AG09309 (cell line): ENCODE results near the gene AHSP.
"Not testable (repeated sequence)": the region's sequence is repeated elsewhere in the genome, so short reads cannot be mapped to it uniquely, and the experiment has no call there.

ENCODE experiments used
- DNase-seq: peaks from one replicate; pipeline ENCODE4 v3.0.0-alpha.2; 2010; ENCODE audit warnings: low read depth
- H3K4me3 ChIP-seq: 2 replicates; pipeline ENCODE4 v1.5.1; 2011; ENCODE audit warnings: mild to moderate bottlenecking, low read depth, low read length, moderate library complexity; ENCODE audit not compliant: control insufficient read depth
- TF ChIP-seq, protein P1 (sequence below): IDR thresholded peaks from 2 replicates; pipeline ENCODE4 v1.5.1; 2011; ENCODE audit warnings: mild to moderate bottlenecking, low read depth, low read length, inconsistent platforms; ENCODE audit not compliant: insufficient read depth, control insufficient read depth; ENCODE audit errors: missing control alignments

The AHSP gene

DNA sequence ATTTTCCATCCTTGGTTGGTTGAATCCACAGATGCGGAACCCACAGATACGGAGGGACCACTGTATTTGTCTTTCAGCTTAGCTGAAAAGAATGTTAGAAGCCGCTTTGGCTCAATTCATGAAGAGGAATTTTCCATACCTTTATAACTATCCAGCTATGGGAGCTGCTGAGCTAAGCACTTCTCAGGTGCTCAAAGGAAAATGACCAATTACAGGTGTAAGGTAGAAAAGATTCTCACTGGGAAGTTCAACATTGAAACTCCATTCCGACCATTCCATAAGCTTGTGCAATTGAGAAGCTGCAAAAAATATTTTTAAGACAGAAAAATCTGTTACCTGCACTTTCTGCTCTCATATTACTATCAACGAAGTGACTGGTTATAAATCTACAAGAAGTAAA lies 2.7 kb downstream of the AHSP start:
- H3K4me3 ChIP-seq = no peak overlapping the region

DNA sequence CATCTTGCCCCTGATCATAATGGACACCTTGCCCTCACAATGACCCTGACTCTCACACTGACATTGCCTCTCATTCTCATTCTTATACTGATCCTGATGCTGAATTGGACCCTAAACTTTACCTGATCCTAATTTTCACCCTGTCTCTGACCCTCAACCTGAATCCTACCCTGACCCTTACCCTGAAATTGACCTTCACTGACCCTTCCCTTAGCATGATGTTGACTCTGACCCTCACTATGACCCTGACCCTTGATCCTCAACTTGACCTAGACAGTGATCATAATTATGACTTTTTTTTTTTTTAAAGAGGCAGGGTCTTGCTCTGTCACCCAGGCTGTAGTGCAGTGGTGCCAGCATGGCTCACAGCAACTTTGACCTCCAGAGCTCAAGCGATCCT lies 3.4 kb downstream of the AHSP start:
- no peak overlapping the region for H3K4me3 ChIP-seq
- TF ChIP-seq, protein P1, sequence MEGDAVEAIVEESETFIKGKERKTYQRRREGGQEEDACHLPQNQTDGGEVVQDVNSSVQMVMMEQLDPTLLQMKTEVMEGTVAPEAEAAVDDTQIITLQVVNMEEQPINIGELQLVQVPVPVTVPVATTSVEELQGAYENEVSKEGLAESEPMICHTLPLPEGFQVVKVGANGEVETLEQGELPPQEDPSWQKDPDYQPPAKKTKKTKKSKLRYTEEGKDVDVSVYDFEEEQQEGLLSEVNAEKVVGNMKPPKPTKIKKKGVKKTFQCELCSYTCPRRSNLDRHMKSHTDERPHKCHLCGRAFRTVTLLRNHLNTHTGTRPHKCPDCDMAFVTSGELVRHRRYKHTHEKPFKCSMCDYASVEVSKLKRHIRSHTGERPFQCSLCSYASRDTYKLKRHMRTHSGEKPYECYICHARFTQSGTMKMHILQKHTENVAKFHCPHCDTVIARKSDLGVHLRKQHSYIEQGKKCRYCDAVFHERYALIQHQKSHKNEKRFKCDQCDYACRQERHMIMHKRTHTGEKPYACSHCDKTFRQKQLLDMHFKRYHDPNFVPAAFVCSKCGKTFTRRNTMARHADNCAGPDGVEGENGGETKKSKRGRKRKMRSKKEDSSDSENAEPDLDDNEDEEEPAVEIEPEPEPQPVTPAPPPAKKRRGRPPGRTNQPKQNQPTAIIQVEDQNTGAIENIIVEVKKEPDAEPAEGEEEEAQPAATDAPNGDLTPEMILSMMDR = no peak
- DNase-seq = no peak

More for the DNA sequence above, 2.7 kb downstream of the AHSP start:
- DNase-seq = no peak
- TF ChIP-seq, protein P1 = no peak

DNA sequence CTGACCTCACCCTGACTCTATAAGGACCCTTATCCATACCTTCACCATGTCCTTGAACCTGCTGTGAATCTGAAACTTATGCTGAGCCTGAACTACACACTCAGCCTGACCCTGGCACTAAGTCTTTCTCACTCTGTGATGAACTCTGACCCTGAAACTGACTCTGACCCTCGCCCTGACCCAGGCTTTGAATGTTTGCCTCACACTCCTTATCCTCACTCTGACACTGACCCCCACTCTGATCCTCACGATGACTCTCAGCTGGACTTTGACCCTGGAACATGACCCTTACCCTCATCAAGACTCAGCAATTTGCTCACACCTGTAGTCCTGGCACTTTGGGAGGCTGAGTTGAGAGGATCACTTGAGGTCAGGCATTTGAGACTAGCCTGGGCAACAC lies 4.4 kb downstream of the AHSP start:
- no peak for DNase-seq
- H3K4me3 ChIP-seq = no peak overlapping the region
- TF ChIP-seq, protein P1 = no peak

DNA sequence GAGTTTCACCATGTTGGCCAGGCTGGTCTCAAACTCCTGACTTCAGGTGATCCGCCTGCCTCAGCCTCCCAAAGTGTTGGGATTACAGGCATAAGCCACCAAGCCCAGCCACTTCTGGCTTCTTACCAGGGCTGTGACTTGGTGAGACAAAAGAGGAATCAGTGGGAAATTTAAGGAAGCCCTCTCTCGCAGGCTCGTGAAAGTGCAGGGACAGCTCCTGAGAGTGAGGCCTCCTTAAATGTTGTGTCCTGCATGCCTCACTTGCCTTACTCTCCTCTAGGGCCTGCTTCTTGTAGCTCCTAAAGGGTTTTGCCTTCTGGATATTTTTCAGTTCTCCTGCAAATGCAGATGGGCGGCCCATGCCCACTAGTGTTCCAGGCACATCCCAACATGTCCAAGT lies 5.2 kb downstream of the AHSP start:
- TF ChIP-seq, protein P1 = no peak
- no peak overlapping the region for H3K4me3 ChIP-seq
- no peak for DNase-seq

DNA sequence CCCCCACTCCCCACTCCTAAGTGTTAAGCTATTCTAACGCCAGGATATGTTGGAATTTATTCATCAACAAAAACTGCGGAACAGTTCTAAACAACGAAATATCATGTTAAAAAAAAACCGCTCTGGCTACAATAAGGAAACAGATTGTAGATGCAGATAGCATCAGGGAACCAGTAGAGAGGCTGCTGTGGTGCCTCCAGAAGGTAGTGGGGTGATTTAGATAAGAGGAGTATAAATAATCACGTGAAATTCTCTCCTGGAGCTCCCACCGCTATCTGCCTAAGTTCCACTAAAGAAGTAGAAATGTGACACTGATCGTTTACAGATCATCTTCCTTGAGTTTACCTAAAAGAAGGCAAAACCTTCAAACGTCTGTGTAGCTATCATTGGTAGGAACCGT lies 8.0 kb downstream of the AHSP start:
- H3K4me3 ChIP-seq = no peak overlapping the region
- TF ChIP-seq, protein P1 = no peak
- no peak for DNase-seq

DNA sequence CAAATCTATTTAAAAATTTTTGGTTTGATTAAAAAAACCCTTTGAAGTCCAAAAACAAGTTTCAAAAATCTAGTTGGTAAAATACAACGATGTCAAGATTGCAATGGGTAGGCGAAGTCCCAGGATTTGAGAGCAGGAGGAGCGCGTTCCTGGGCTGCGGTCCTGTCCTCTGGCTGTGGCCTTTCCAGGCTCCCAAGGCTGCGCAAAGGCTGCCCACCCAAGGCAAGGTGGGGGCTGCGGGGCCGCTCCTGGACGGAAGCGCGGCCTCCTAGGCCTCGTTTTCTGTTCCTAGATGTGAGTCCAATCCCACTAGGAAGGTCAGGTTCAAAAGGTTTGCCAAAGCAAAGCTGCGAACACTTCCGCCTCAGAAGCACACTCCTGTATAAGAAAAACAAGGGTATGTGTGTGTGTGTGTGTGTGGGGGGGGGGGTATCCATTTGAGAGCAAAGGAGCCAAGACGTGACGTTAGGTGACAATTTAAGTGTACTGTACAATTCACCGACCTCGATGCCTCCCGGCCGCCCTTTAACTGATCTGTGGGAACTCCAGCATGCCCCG lies 9.2 kb downstream of the AHSP start:
- no peak for DNase-seq
- TF ChIP-seq, protein P1 = no peak
- no peak overlapping the region for H3K4me3 ChIP-seq

DNA sequence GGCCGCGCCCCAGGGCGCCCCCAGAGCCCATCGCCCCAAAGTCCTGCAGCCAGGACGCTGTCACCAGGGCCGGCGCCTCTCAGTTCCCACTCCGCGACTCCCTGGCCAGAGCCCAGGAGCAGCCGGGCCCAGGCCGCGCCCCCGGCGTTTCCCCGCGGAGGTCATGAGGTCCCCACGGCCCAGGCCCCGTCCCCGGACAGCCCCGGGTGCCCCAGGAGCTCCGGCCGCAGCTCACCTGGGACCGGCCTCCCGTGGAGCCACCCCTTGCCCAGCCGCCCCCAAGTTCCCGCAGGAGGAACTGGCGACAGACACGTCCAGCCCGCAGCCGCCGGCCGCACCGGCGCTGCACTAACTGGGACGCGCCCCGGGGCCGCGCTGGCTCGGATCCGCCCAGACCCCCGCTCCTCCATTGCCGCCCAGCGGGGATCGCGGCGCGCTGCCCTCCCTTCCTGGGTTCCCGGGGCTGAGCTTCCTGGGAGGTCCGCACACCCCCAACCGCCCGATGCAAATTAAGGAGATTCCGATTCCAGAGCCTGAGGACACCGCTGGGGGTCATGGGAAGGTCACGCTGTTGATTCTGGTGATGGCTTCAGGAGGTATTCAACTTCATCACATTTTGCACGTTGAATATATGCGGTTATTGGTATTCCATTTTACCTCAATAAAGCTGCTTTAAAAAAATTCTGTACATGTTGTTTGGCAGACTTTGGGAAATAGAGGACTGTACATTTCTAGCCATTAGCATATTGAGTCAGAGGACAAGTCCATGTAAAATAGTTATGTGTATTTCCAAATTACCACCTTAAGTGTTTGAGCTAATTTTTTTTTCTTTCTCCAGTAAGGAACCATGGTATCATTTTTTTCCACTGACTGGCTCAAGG lies 9.9 kb downstream of the AHSP start:
- H3K4me3 ChIP-seq = no peak overlapping the region

DNA sequence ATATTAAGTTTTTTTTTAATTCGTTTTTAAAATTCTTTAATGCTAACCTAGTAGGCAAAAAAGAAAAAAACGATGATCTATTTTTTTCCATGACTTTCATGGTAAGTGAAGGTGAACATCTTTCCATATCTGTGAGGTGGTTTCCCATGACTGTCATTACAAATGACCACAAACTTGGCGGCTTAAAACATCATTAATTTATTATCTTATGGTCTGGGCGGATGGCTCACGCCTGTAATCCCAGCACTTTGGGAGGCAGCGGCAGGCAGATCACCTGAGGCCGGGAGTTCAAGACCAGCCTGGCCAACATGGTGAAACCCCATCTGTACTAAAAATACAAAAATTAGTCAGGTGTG lies 10.5 kb downstream of the AHSP start:
- DNase-seq, H3K4me3 ChIP-seq: not testable (repeated sequence)

More for the DNA sequence above, 9.9 kb downstream of the AHSP start:
- TF ChIP-seq, protein P1 = no peak
- no peak for DNase-seq

DNA sequence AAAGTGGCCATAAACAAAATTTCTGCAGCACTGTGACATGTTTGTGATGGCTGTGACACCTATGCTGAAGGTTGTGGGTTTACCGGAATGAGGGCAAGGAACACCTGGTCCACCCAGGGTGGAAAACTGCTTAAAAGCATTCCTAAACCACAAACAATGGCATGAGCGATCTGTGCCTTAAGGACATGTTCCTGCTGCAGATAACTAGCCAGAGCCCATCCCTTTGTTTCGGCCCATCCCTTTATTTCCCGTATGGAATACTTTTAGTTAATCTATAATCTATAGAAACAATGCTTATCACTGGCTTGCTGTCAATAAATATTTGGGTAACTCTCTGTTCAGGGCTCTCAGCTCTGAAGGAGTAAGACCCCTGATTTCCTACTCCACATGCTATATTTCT lies 12.1 kb downstream of the AHSP start:
- H3K4me3 ChIP-seq, DNase-seq: not testable (repeated sequence)
